ENCODE results near the gene UTP3. TPM values are rescaled to one million over a fixed set of nuclear protein-coding genes. Genes with fewer than 3 reads are reported as not detected.

The UTP3 gene
- total and polyA plus RNA-seq, 4 donors, result 20.1 to 32.0 (median 28.2) TPM

DNA sequence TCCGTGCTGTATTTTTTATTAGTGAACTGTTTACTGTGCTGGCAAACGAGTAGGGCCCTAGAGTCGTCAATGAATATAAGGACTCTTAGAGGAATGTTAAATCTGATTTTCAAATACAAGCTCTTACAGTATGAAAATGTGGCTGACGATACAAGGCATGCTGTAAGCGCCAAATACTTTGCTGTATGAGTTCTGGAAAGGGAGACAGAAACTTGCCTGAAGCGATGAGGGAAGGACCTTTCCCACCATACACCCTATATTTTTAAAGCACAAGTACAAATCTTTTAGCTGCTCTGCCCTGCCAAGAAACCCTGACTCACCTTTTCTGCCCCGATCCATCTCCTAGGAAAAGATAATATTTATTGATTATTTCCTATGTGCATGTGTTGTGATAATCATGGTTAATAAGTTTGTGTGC lies 17.7 kb downstream of the UTP3 start:
- 14 to 17% methylated on average over 7 of the region's 7 CpGs for WGBS, 2 donors
- ATAC-seq (ENCODE audit: insufficient read depth, low FRiP score) (no peak), DNase-seq (no peak)
- H3K9ac ChIP-seq (ENCODE audit: insufficient read depth in 1 of 2, low read length in 2 of 2), result peak overlapping the region; percentile 26 to 91
- TF ChIP-seq, protein P1, sequence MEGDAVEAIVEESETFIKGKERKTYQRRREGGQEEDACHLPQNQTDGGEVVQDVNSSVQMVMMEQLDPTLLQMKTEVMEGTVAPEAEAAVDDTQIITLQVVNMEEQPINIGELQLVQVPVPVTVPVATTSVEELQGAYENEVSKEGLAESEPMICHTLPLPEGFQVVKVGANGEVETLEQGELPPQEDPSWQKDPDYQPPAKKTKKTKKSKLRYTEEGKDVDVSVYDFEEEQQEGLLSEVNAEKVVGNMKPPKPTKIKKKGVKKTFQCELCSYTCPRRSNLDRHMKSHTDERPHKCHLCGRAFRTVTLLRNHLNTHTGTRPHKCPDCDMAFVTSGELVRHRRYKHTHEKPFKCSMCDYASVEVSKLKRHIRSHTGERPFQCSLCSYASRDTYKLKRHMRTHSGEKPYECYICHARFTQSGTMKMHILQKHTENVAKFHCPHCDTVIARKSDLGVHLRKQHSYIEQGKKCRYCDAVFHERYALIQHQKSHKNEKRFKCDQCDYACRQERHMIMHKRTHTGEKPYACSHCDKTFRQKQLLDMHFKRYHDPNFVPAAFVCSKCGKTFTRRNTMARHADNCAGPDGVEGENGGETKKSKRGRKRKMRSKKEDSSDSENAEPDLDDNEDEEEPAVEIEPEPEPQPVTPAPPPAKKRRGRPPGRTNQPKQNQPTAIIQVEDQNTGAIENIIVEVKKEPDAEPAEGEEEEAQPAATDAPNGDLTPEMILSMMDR (IDR thresholded peaks at IDR 0.05; ENCODE audit: control extremely low read depth, extremely low read depth), result no peak
- H3K4me3 ChIP-seq, result peak overlapping the region; percentile 80
- peaks cover 0 to 21% (median 5%) of the 10 kb centered on the region in 5 donors for H3K4me1 ChIP-seq (ENCODE audit: control insufficient read depth in 5 of 5, insufficient read depth in 5 of 5, low read length in 5 of 5)
- no peaks in the 10 kb centered on the region for H3K27me3 ChIP-seq (ENCODE audit: control insufficient read depth in 3 of 3, insufficient read depth in 3 of 3, low read length in 2 of 3)
- H3K36me3 ChIP-seq (ENCODE audit: control insufficient read depth in 4 of 4, insufficient read depth in 4 of 4, low read length in 4 of 4), result no peaks in the 10 kb centered on the region
- H3K27ac ChIP-seq (ENCODE audit: low read depth in 1 of 2, low read length in 1 of 2), result peak overlapping the region; percentile 98
- H3K9me3 ChIP-seq (ENCODE audit: control insufficient read depth in 4 of 4, insufficient read depth in 3 of 4, low read length in 3 of 4), result no peaks in the 10 kb centered on the region

DNA sequence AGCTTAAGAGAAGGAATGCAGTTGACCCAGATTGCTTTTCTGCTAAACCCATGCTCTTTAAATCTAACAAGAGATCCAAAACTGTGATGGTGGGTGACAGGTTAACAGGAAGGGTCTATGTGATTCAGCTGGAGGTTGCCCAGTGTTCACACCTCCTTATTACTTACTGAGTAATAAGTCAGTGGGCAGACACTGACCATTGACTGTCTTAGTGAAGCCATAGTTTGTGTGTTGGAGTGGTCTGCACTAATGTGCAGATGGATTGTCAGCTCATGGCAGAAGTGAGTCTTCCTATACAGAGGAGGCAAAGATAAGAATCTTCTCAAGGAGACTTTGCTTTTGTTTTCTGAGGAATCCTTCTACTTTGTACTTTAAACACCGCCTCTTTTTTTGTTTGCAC lies 18.2 kb downstream of the UTP3 start:
- WGBS, 2 donors, result 82 to 85% methylated on average over 1 of the region's 1 CpG
- H3K4me3 ChIP-seq, result no peak overlapping the region
- H3K4me1 ChIP-seq (ENCODE audit: control insufficient read depth in 5 of 5, insufficient read depth in 5 of 5, low read length in 5 of 5), result peaks cover 0 to 21% (median 5%) of the 10 kb centered on the region in 5 donors
- no peaks in the 10 kb centered on the region for H3K36me3 ChIP-seq (ENCODE audit: control insufficient read depth in 4 of 4, insufficient read depth in 4 of 4, low read length in 4 of 4)
- peak in 2 of 3 donors; percentile 17 to 39 for DNase-seq
- ATAC-seq (ENCODE audit: insufficient read depth, low FRiP score), result no peak
- TF ChIP-seq, protein P1 (IDR thresholded peaks at IDR 0.05; ENCODE audit: control extremely low read depth, extremely low read depth), result no peak
- H3K9ac ChIP-seq (ENCODE audit: insufficient read depth in 1 of 2, low read length in 2 of 2), result peak overlapping the region in 1 of 2 donors; percentile 91
- peak overlapping the region; percentile 74 to 98 for H3K27ac ChIP-seq (ENCODE audit: low read depth in 1 of 2, low read length in 1 of 2)
- H3K9me3 ChIP-seq (ENCODE audit: control insufficient read depth in 4 of 4, insufficient read depth in 3 of 4, low read length in 3 of 4), result no peaks in the 10 kb centered on the region
- H3K27me3 ChIP-seq (ENCODE audit: control insufficient read depth in 3 of 3, insufficient read depth in 3 of 3, low read length in 2 of 3), result no peaks in the 10 kb centered on the region

DNA sequence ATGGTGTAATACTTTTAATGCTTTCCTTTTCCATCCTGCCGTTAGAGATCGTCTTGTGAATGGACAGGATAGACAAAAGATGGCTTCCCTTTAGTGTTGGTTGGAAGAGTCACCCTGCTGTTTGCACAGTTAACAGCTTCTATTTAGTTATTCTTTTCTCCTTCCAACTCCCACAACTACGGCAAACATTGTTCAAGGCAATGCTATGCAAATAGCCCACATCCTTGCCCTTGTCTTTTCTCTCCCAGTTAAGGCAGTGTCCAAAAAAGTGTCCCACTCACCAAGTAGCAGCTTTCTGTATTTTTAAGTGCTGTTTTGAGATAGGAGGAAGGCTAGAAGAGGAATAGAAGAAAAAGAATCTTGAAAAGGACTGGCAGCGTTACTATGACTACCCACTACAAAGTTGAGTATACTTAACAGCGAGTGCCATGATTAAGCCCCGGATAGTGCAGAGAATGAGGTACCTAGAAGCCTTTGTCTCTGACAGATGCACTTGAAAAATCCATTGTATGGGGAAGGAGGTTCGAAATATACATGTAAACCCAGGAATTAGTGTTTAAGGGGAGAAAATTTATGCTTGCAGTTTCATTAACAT lies 21.4 kb downstream of the UTP3 start:
- H3K4me3 ChIP-seq, result no peak overlapping the region
- no peak overlapping the region for H3K9ac ChIP-seq (ENCODE audit: insufficient read depth in 1 of 2, low read length in 2 of 2)
- H3K27me3 ChIP-seq (ENCODE audit: control insufficient read depth in 3 of 3, insufficient read depth in 3 of 3, low read length in 2 of 3), result no peaks in the 10 kb centered on the region
- ATAC-seq (ENCODE audit: insufficient read depth, low FRiP score) (no peak), DNase-seq (peak in 2 of 3 donors; percentile 35 to 50)
- no peaks in the 10 kb centered on the region for H3K9me3 ChIP-seq (ENCODE audit: control insufficient read depth in 4 of 4, insufficient read depth in 3 of 4, low read length in 3 of 4)
- H3K4me1 ChIP-seq (ENCODE audit: control insufficient read depth in 5 of 5, insufficient read depth in 5 of 5, low read length in 5 of 5), result peaks cover 0 to 11% (median 9%) of the 10 kb centered on the region in 5 donors
- WGBS, 2 donors, result 66 to 86% methylated on average over 7 of the region's 7 CpGs
- TF ChIP-seq, protein P1 (IDR thresholded peaks at IDR 0.05; ENCODE audit: control extremely low read depth, extremely low read depth), result no peak
- no peaks in the 10 kb centered on the region for H3K36me3 ChIP-seq (ENCODE audit: control insufficient read depth in 4 of 4, insufficient read depth in 4 of 4, low read length in 4 of 4)
- H3K27ac ChIP-seq (ENCODE audit: low read depth in 1 of 2, low read length in 1 of 2), result peak overlapping the region in 1 of 2 donors; percentile 1

DNA sequence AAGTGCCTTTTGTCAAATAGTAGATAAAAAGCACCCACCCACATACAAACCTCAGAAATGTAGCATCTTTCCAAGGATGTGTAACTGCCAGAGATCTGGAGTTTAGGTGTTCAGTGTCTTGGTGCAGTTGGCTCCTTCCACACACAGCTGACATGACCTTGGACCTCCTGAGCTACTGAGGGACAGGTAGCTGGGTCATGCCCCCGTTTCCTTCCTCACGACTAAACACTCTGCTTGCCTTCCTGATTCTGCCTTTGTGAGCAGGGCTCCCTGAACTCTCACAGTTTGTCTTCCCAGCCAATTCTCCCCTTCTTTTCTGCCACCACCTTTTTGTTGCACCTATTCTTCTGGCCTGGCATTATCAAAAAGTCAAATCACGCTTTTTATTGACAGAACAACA lies 23.3 kb downstream of the UTP3 start:
- no peak for ATAC-seq (ENCODE audit: insufficient read depth, low FRiP score)
- Histone ChIP-seq H3K9ac (ENCODE audit: insufficient read depth in 1 of 2, low read length in 2 of 2) (no peak overlapping the region), H3K4me1 (ENCODE audit: control insufficient read depth in 5 of 5, insufficient read depth in 5 of 5, low read length in 5 of 5) (peaks cover 0 to 7% (median 4%) of the 10 kb centered on the region in 5 donors), H3K27ac (ENCODE audit: low read depth in 1 of 2, low read length in 1 of 2) (no peak overlapping the region), H3K4me3 (no peak overlapping the region), H3K36me3 (ENCODE audit: control insufficient read depth in 4 of 4, insufficient read depth in 4 of 4, low read length in 4 of 4) (no peaks in the 10 kb centered on the region), H3K27me3 (ENCODE audit: control insufficient read depth in 3 of 3, insufficient read depth in 3 of 3, low read length in 2 of 3) (no peaks in the 10 kb centered on the region), H3K9me3 (ENCODE audit: control insufficient read depth in 4 of 4, insufficient read depth in 3 of 4, low read length in 3 of 4) (no peaks in the 10 kb centered on the region)
- no peak for DNase-seq
- WGBS, 2 donors, result 55 to 63% methylated on average over 3 of the region's 3 CpGs
- TF ChIP-seq, protein P1 (IDR thresholded peaks at IDR 0.05; ENCODE audit: control extremely low read depth, extremely low read depth), result no peak

All from lung (tissue), 12 donors.